ENCODE results near the gene ENO1.

GRCh38 chr1:8858888-8859706 lies 19.4 kb downstream of the ENO1 start:
- peak; percentile 74 for TF ChIP-seq CTCF (IDR thresholded peaks at IDR 0.05; ENCODE audit: borderline replicate concordance, extremely low read depth, low read length, poor library complexity, severe bottlenecking)
- no peak for TF ChIP-seq EZH2 (IDR thresholded peaks at IDR 0.05; ENCODE audit: borderline replicate concordance, low read depth, low read length, severe bottlenecking)

All from DND-41 (cell line).